Esophagus (tissue), 2 donors: ENCODE results near the gene CRELD2. TPM values are rescaled to one million over a fixed set of nuclear protein-coding genes. Genes with fewer than 3 reads are reported as not detected.
A peak's percentile ranks its signal among the peaks of the same experiment; 100 is the strongest.

ENCODE experiments used
- H3K27ac ChIP-seq, 2 donors: one replicate each; pipeline ENCODE4 v1.5.1; 2013; ENCODE audit warnings: low read depth in 2 of 2, mild to moderate bottlenecking in 2 of 2, inconsistent platforms in 1 of 2, low read length in 1 of 2, moderate library complexity in 1 of 2
- H3K27me3 ChIP-seq, 2 donors: one replicate each; pipeline ENCODE4 v1.6.1; 2013; ENCODE audit warnings: low read length in 2 of 2, control low read depth in 1 of 2, mild to moderate bottlenecking in 1 of 2; ENCODE audit not compliant: insufficient read depth in 2 of 2, control insufficient read depth in 1 of 2
- H3K36me3 ChIP-seq, 2 donors: one replicate each; pipeline ENCODE4 v1.6.1; 2013; ENCODE audit warnings: low read length in 1 of 2; ENCODE audit not compliant: control insufficient read depth in 2 of 2, insufficient read depth in 2 of 2
- H3K4me1 ChIP-seq, 2 donors: one replicate each; pipeline ENCODE4 v1.6.1; 2013; ENCODE audit warnings: low read length in 1 of 2; ENCODE audit not compliant: control insufficient read depth in 2 of 2, insufficient read depth in 2 of 2
- H3K4me3 ChIP-seq, 2 donors: one replicate each; pipeline ENCODE4 v1.5.1; 2013; ENCODE audit warnings: low read length in 2 of 2, mild to moderate bottlenecking in 2 of 2, low read depth in 1 of 2, moderate library complexity in 1 of 2
- H3K9me3 ChIP-seq, 2 donors: one replicate each; pipeline ENCODE4 v1.6.1; 2013; ENCODE audit warnings: mild to moderate bottlenecking in 2 of 2, low read depth in 1 of 2, low read length in 1 of 2, moderate library complexity in 1 of 2; ENCODE audit not compliant: control insufficient read depth in 2 of 2, insufficient read depth in 1 of 2
- WGBS, 2 donors: extraction: QIAGEN DNeasy Blood & Tissue Kit; methylation state at CpG; one replicate each; pipeline ENCODE4 v1.1.7; 2013; 5-methylcytosine and 5-hydroxymethylcytosine counted together
- polyA plus RNA-seq, 2 donors: library from polyadenylated mRNA; stranded (reverse); fragments of 200-250 nt; gene quantifications; one replicate each; pipeline ENCODE4 v1.2.3, GENCODE V29; 2013
- donor health status: healthy with polysubstance abuse.
- donor health status: Bipolar disorder and iron deficiency.

Gene CRELD2
- polyA plus RNA-seq, 2 donors: 16.1 to 31.2 TPM

DNA sequence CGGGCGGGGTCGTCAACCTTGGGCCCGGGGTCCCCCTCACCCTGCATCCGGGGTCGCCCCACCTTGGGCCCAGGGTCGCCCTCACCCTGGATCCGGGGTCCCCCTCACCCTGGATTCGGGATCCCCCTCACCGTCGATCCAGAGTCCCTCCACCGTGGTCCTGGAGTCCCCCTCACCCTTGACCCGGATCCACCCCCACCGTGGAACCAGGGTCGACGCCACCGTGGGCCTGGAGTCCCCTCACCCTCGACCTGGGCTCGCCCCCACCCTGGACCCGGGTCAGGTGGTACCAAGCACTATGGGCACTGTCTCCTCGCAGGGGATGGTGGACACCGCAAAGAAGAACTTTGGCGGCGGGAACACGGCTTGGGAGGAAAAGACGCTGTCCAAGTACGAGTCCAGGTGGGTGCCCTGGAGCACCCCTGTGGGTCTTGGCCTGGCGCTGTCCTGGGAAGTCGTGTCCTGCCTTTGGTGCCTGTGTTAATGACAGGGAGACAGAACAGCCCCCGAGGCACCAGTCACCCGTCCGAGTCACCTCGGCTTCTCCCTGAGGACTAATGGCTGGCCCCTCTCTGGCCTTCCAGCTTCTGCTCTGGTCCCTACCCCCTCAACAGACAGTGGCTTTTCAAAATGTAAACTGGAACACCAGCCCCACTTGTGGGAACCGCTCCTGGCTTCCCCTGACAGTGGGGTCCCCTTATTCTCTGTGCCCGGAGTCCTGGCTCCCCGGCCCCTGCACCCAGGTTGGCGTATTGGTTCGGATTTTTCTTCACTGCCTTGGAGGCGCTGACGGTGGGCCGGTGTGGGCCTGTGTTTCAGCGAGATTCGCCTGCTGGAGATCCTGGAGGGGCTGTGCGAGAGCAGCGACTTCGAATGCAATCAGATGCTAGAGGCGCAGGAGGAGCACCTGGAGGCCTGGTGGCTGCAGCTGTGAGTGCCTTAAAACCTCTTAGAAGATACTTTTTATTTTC is 762 bp downstream of the CRELD2 start:
- H3K27me3 ChIP-seq: no peaks in the 10 kb centered on the region
- peak overlapping the region; percentile 55 to 68 for H3K4me3 ChIP-seq
- peaks cover 0 to 4% of the 10 kb centered on the region in 2 donors for H3K9me3 ChIP-seq
- peaks cover 5 to 12% of the 10 kb centered on the region in 2 donors for H3K4me1 ChIP-seq
- H3K36me3 ChIP-seq: peaks cover 0 to 11% of the 10 kb centered on the region in 2 donors
- 39 to 45% methylated on average over 40 to 47 of the region's 47 CpGs for WGBS, 2 donors
- peak overlapping the region in 1 of 2 donors; percentile 62 for H3K27ac ChIP-seq

DNA sequence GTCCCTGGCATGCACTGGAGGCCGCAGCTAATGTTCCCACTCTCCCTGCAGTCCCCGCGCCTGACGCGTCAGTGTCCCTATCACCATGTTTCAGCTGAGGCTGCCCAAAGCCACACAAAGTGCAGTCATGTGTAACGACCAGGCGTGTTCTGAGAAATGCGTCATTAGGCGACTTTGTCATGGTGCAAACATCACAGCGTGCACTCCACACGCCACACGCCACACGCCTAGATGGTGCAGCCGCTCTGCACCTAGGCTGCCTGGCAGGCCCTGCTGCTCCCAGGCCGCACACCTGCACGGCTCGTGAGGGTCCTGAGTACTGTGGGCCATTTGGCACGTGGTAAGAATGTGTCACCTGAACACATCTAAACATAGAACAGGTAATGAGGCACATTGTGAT is 2.4 kb downstream of the CRELD2 start:
- Histone ChIP-seq H3K27me3 (no peaks in the 10 kb centered on the region), H3K27ac (no peak overlapping the region), H3K4me3 (no peak overlapping the region), H3K9me3 (peaks cover 0 to 4% of the 10 kb centered on the region in 2 donors), H3K4me1 (peaks cover 5 to 12% of the 10 kb centered on the region in 2 donors), H3K36me3 (peaks cover 0 to 17% of the 10 kb centered on the region in 2 donors)
- WGBS, 2 donors: 94 to 96% methylated on average over 18 of the region's 18 CpGs

DNA sequence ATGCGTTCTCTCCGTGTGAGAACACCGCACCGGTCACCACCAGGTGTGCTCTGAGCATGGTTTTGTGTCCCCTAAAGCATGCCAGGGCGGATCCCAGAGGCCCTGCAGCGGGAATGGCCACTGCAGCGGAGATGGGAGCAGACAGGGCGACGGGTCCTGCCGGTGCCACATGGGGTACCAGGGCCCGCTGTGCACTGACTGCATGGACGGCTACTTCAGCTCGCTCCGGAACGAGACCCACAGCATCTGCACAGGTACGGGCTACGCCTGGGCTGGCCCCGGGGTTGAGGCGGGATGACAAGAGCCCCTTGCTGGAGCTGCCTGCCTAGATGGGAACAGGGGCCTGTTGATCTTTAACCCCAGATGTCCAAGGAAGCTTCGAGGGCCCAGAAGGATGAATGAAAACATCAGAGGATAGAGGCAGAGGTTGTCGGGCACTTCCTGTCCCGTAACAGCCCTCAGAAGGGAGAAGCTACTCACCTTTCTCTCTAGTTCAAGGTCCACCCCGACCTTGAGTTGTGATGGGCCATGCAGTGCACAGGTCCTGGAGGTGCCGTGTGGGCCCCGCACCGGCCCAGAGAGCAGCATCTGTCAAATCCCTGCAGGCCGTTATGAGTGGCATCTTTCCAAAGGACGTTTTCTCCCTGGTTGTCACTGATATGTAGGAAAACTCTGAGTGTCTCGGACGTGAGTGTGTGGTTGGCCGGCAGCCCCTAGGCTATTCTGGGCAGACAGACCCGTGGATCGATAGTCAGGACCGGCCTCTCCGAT is 3.3 kb downstream of the CRELD2 start:
- 90 to 92% methylated on average over 35 of the region's 35 CpGs for WGBS, 2 donors
- Histone ChIP-seq H3K36me3 (peaks cover 0 to 18% of the 10 kb centered on the region in 2 donors), H3K4me1 (peaks cover 3 to 11% of the 10 kb centered on the region in 2 donors), H3K4me3 (no peak overlapping the region), H3K9me3 (peaks cover 0 to 2% of the 10 kb centered on the region in 2 donors), H3K27ac (no peak overlapping the region), H3K27me3 (no peaks in the 10 kb centered on the region)

DNA sequence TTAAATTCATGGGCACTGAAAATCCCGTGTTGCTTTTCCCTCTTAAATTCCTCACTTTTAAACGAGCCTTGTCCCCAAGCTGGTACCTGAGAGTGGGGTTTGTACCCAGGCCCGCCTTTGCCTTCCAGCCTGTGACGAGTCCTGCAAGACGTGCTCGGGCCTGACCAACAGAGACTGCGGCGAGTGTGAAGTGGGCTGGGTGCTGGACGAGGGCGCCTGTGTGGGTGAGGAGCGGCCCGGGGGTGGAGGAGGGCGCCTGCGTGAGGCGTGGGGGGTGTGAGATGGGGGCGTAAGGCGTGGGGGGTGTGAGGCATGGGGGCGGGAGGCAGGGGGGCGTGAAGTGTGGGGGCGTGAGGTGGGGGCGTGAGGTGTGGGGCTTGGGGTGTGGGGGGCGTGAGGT is 4.0 kb downstream of the CRELD2 start:
- no peaks in the 10 kb centered on the region for H3K27me3 ChIP-seq
- H3K9me3 ChIP-seq: no peaks in the 10 kb centered on the region
- H3K36me3 ChIP-seq: peaks cover 0 to 19% of the 10 kb centered on the region in 2 donors
- no peak overlapping the region for H3K27ac ChIP-seq
- H3K4me1 ChIP-seq: peaks cover 0 to 5% of the 10 kb centered on the region in 2 donors
- H3K4me3 ChIP-seq: no peak overlapping the region
- WGBS, 2 donors: 73 to 87% methylated on average over 21 to 22 of the region's 22 CpGs

DNA sequence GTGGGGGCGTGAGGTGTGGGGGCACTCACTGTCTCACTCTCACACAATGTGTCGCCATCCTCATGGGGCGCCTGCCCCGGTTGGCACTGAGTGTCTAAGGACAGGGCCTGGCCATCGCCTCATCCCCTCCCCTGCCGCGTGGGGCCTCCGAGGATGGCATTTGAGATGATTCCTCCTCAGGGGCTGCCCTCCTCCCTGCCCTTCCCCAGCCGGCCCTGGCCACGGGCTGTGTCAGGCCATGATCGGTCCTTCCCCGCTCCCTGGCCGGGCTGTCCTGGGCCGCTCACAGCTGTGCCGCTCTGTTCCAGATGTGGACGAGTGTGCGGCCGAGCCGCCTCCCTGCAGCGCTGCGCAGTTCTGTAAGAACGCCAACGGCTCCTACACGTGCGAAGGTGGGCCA is 4.5 kb downstream of the CRELD2 start:
- H3K9me3 ChIP-seq: no peaks in the 10 kb centered on the region
- no peak overlapping the region for H3K27ac ChIP-seq
- peaks cover 0 to 24% of the 10 kb centered on the region in 2 donors for H3K36me3 ChIP-seq
- WGBS, 2 donors: 81 to 92% methylated on average over 25 of the region's 25 CpGs
- no peaks in the 10 kb centered on the region for H3K27me3 ChIP-seq
- H3K4me3 ChIP-seq: no peak overlapping the region
- H3K4me1 ChIP-seq: peaks cover 0 to 5% of the 10 kb centered on the region in 2 donors

DNA sequence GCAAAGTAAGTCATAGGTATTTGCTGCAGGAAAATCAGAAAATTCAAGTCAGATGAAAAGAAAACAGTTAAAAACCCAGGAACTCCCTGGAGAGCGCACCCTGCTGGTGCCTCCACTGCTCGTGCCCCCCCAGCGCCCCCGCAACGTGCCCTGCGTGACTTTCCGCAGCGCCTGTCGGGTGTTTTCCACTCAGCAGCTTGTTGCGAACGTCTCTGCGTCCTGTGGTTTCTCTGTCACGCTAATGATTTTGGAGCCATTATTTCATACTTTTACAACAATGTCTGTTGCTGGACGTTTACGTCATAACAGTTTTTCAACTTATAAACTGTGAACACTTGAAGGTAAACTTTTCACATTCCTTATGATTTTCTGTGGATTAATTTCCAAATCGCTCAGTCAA is 5.0 kb downstream of the CRELD2 start:
- WGBS, 2 donors: 58 to 68% methylated on average over 16 of the region's 16 CpGs
- Histone ChIP-seq H3K4me1 (peaks cover 0 to 5% of the 10 kb centered on the region in 2 donors), H3K4me3 (no peak overlapping the region), H3K27me3 (no peaks in the 10 kb centered on the region), H3K9me3 (no peaks in the 10 kb centered on the region), H3K36me3 (peaks cover 0 to 25% of the 10 kb centered on the region in 2 donors), H3K27ac (no peak overlapping the region)

DNA sequence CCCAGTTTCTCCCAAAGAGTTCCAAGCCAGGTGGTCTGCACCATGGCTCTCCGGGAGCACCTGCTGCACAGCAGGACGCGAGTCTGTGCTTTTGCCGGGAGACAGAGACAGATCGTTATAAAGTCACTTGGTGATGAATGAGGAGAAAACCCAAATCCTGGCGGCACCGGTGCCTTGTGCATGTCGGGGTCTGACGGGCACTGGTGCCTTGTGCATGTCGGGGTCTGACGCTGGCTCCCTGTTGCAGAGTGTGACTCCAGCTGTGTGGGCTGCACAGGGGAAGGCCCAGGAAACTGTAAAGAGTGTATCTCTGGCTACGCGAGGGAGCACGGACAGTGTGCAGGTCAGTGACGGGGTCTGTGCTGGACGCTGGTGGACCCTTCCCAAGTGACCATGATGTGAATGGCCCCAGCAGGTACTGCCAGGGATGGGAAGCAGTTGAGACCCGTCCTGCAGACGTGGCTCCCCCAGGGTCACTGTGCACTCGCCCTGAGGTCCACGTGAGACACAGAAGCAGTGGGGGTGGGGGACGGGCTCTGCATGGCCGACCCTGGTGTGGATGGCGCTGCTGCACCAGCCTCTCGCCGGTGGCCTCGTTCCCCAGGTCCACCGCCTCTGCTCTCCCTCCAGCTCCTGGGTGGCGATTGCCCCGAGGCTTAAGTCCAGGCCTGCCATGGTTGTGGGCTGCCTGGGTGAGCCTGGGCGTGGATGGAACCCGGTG is 5.8 kb downstream of the CRELD2 start:
- H3K4me1 ChIP-seq: peaks cover 0 to 2% of the 10 kb centered on the region in 2 donors
- H3K9me3 ChIP-seq: no peaks in the 10 kb centered on the region
- no peaks in the 10 kb centered on the region for H3K27me3 ChIP-seq
- no peak overlapping the region for H3K27ac ChIP-seq
- no peak overlapping the region for H3K4me3 ChIP-seq
- WGBS, 2 donors: 94 to 96% methylated on average over 30 to 31 of the region's 31 CpGs
- H3K36me3 ChIP-seq: peaks cover 0 to 25% of the 10 kb centered on the region in 2 donors

DNA sequence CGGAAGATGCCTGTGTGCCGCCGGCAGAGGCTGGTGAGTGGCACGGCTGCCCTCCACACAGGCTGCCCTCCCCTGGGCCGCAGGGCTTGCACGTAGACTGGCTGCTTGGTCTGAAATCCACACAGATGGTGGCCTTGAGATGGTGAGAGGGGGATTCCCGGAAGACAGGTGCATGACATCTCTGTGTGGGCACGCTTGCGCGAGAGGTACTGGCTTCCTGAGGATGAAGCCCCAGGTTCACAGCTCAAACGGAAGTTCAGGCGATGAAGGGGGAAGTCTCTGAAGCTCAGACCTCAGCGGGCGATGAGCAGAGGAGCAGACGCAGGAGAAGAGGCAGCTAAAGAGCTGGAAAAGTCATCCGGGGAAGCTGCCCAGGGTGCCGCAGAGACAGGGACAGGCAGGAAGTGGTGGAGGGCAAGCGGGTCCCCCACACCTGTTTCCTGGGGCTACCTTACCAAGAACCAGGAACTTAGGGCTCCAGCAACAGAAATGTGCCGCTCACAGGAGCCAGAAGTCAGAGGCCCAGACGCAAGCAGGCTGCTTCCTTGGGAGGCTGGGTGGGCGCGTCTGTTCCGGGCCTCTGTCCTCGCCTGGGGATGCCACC is 7.2 kb downstream of the CRELD2 start:
- no peaks in the 10 kb centered on the region for H3K27me3 ChIP-seq
- no peak overlapping the region for H3K27ac ChIP-seq
- no peak overlapping the region for H3K4me3 ChIP-seq
- WGBS, 2 donors: 74 to 83% methylated on average over 24 of the region's 24 CpGs
- peaks cover 0 to 22% of the 10 kb centered on the region in 2 donors for H3K36me3 ChIP-seq
- H3K4me1 ChIP-seq: peaks cover 0 to 6% of the 10 kb centered on the region in 2 donors
- H3K9me3 ChIP-seq: no peaks in the 10 kb centered on the region

DNA sequence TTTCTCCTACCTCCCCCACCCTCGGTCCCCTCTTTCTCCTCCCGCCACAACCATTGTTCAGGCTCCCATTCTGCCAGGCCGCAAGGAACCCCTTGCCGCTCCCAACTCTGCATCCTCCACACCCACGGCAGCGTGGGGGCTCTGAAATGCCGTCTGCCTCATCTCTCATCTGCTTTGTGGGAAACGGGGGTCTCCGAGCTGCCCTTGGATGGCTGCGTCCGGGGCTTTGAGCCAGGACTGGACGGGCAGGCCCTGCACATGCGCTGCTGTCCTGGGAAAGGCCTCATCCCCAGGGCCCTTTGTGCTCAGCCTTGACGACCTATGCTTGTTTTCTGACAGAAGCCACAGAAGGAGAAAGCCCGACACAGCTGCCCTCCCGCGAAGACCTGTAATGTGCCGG is 8.5 kb downstream of the CRELD2 start:
- H3K27me3 ChIP-seq: no peaks in the 10 kb centered on the region
- 82 to 88% methylated on average over 17 to 18 of the region's 18 CpGs for WGBS, 2 donors

More for the DNA sequence above, 8.5 kb downstream of the CRELD2 start:
- Histone ChIP-seq H3K27ac (no peak overlapping the region), H3K4me3 (no peak overlapping the region), H3K9me3 (no peaks in the 10 kb centered on the region), H3K4me1 (peaks cover 0 to 7% of the 10 kb centered on the region in 2 donors), H3K36me3 (peaks cover 0 to 14% of the 10 kb centered on the region in 2 donors)
